Mesodermal cell (in vitro differentiated cells): Measurements from ENCODE around the gene KTN1.

Experiments used
- H3K27ac ChIP-seq: 2 replicates; pipeline ENCODE4 v1.7.0; 2013; ENCODE audit warnings: mild to moderate bottlenecking, low read depth, low read length, moderate library complexity; ENCODE audit not compliant: severe bottlenecking
- H3K36me3 ChIP-seq: 2 replicates; pipeline ENCODE4 v1.7.1; 2013; ENCODE audit warnings: mild to moderate bottlenecking, low read length, moderate library complexity; ENCODE audit not compliant: control insufficient read depth, insufficient read depth
- H3K4me1 ChIP-seq: one replicate; pipeline ENCODE4 v1.7.1; 2013; ENCODE audit warnings: mild to moderate bottlenecking, low read length; ENCODE audit not compliant: insufficient read depth, control insufficient read depth, poor library complexity, severe bottlenecking
- H3K4me3 ChIP-seq: 2 replicates; pipeline ENCODE4 v1.7.0; 2013; ENCODE audit warnings: low read length, control low read depth, mild to moderate bottlenecking; ENCODE audit not compliant: insufficient read depth, poor library complexity, severe bottlenecking; ENCODE audit errors: extremely low read depth
- H3K9me3 ChIP-seq: 2 replicates; pipeline ENCODE4 v1.7.1; 2013; ENCODE audit warnings: mild to moderate bottlenecking, low read length, moderate library complexity; ENCODE audit not compliant: control insufficient read depth
- WGBS, 2 experiments: methylation state at CpG; one replicate each; pipeline ENCODE4 v1.1.5; 2013; ENCODE audit warnings: missing lambda C conversion rate in 2 of 2; ENCODE audit not compliant: insufficient coverage in 2 of 2; 5-methylcytosine and 5-hydroxymethylcytosine counted together

KTN1 gene

GRCh38 chr14:55641290-55641689 is 61.3 kb downstream of the KTN1 start:
- no peaks in the 10 kb centered on the region for H3K9me3 ChIP-seq
- no peaks in the 10 kb centered on the region for H3K4me1 ChIP-seq
- no peak overlapping the region for H3K27ac ChIP-seq
- peaks cover 52% of the 10 kb centered on the region for H3K36me3 ChIP-seq
- no peak overlapping the region for H3K4me3 ChIP-seq

- peaks cover 47% of the 10 kb centered on the region for H3K36me3 ChIP-seq
- no peaks in the 10 kb centered on the region for H3K4me1 ChIP-seq
- H3K9me3 ChIP-seq = no peaks in the 10 kb centered on the region
- H3K27ac ChIP-seq = no peak overlapping the region
- H3K4me3 ChIP-seq = no peak overlapping the region
Observed at GRCh38 chr14:55641954-55642353, 61.9 kb downstream of the KTN1 start.

GRCh38 chr14:55645145-55645544 is 65.1 kb downstream of the KTN1 start:
- no peak overlapping the region for H3K4me3 ChIP-seq
- H3K9me3 ChIP-seq = no peaks in the 10 kb centered on the region
- peaks cover 51% of the 10 kb centered on the region for H3K36me3 ChIP-seq
- no peak overlapping the region for H3K27ac ChIP-seq
- no peaks in the 10 kb centered on the region for H3K4me1 ChIP-seq
- WGBS, 2 experiments = 81 to 85% methylated on average over 1 of the region's 1 CpG

DNA sequence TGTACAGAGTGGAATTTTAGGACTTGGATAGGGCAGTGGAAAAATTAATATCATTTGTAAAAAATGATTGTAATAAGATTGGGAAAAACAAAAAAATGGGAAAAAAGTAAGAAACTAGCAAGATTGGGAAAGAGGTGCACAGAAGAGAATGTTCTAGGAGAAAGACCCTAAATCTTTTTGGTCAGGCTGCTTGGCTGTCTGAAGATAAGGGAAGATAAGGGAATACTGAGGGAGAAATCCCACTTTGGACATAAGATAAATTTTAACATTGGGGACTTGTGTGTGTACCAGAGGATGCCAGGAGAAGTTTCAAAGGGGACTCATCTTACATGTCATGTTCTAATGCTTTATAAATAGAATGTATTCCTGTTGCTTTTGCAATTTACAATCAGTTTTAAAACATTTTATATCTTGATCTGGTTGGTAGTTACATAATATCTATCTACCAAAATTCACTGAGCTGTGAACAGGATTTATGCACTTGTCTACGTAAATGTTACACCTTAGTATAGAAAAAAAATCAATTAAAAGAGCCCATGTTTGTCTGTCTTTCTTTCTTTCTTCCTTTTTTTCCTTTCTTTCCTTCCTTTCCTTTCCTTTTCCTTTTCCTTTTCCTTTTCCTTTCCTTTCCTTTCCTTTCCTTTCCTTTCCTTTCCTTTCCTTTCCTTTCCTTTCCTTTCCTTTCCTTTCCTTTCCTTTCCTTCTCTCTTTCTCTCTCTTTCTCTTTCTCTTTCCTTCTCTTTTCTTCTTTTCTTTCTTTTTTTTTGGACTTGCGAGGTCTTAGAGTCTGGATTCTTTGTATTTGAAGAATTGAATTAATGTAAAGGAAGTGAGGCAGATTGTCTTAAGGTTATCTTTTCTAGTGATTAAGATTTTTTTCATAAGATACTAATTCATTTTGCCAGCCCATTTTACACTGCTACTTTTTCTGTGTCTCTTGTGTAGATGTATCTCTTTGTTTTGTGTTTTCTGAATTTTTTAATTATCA is 66.1 kb downstream of the KTN1 start:
- Histone ChIP-seq H3K36me3 (peaks cover 56% of the 10 kb centered on the region), H3K4me3 (no peak overlapping the region), H3K9me3 (no peaks in the 10 kb centered on the region), H3K4me1 (no peaks in the 10 kb centered on the region), H3K27ac (no peak overlapping the region)
- WGBS, 2 experiments = 100% methylated on average over 1 of the region's 2 CpGs

DNA sequence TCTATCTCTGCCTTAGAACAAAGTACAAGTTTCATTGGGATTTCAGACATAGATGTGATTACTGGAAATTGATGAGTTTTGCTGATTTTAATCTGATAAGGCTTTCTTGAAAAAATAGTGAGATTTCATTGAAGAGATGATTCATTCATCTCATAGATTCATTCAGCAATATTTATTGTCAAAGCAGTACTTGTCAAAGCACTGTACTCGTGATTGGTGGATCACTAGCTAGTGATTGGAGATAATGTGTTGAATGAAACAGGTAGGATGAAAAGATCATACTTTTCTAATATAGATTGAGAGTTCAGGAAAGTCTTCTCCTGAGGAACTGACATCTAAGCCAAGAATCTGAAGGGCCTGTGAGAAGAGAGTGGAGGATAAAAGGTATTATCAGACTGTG is 71.0 kb downstream of the KTN1 start:
- Histone ChIP-seq H3K36me3 (peaks cover 47% of the 10 kb centered on the region), H3K4me3 (no peak overlapping the region), H3K4me1 (no peaks in the 10 kb centered on the region), H3K27ac (no peak overlapping the region), H3K9me3 (no peaks in the 10 kb centered on the region)
- WGBS, 2 experiments = no CpG with 5 or more reads among the region's 1 CpG

DNA sequence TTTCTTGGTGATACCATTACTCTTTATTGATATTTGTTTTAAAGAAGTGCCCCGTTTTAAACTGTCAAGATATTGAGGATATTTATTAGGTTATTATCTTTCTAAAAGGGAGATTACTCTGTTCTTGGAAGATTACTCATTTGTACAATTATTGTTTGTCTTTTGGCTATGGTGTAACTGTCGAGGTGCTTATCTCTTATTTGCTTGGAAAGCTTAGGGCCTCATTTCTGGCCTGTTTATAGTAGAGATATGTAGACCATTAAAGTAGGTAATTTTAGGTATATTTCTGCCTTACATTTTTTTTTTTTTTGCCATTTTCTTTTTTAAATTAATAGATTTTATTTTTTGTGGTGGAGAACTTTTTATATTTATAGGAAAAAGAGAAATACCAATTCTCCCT is 74.2 kb downstream of the KTN1 start:
- H3K36me3 ChIP-seq = peaks cover 48% of the 10 kb centered on the region
- no peaks in the 10 kb centered on the region for H3K9me3 ChIP-seq
- 100% methylated on average over 1 of the region's 2 CpGs; no CpG with 5 or more reads in 1 of the 2 experiments for WGBS, 2 experiments
- no peak overlapping the region for H3K27ac ChIP-seq
- H3K4me1 ChIP-seq = no peaks in the 10 kb centered on the region
- H3K4me3 ChIP-seq = no peak overlapping the region

- H3K27ac ChIP-seq = no peak overlapping the region
- no peaks in the 10 kb centered on the region for H3K9me3 ChIP-seq
- H3K36me3 ChIP-seq = peaks cover 45% of the 10 kb centered on the region
- H3K4me3 ChIP-seq = no peak overlapping the region
- no peaks in the 10 kb centered on the region for H3K4me1 ChIP-seq
Observed at GRCh38 chr14:55661029-55661428, 81.0 kb downstream of the KTN1 start.

DNA sequence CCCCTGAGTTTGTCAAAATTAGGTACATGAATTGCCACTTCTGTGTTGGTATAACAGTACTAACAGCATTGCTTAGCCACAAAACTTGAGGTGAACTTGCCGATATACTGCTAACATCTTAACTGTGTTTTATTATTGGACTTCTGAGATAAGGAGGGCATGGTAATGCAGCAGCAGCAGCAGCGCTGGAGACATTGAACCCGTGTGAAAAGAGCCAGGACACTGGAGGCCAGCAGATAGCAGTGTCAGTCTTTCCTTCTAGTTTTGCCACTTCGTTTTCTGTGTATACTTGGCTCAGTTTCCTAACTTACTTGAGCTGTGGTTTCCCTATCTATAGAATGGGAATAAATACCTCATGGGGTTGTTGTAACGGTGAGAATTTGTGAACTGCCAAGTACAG is 82.7 kb downstream of the KTN1 start:
- 94 to 96% methylated on average over 3 to 4 of the region's 5 CpGs for WGBS, 2 experiments
- Histone ChIP-seq H3K4me3 (no peak overlapping the region), H3K9me3 (no peaks in the 10 kb centered on the region), H3K27ac (no peak overlapping the region), H3K36me3 (peaks cover 40% of the 10 kb centered on the region), H3K4me1 (no peaks in the 10 kb centered on the region)

DNA sequence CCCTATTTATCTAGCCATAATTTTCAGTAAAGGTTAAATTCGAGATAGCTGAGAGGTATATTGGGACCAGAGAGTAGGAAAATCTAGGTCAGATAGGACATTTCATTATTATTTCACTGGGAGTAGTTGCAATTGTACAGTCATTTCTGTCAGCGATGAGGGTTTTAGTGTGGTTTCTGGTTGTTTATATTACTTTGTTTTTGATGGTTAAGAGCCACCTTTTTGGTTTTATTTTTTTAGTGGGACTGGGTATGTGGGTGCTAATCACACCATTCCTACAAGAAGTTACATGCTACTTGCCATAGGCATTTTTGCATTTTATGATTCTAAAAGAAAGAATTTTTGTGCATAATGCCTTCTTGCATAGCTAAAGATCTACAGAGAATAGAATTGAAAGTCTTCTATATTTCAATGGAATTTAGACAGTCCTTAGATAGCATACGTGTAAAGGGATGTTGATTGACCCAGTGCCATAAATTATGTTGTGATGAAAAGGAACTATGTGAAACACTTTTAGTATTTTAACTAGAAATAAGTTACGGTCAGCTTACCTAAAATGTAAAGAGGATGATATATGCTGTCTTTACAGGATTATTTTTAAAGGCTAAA is 85.2 kb downstream of the KTN1 start:
- Histone ChIP-seq H3K9me3 (no peaks in the 10 kb centered on the region), H3K27ac (no peak overlapping the region), H3K4me1 (no peaks in the 10 kb centered on the region), H3K4me3 (no peak overlapping the region), H3K36me3 (peaks cover 39% of the 10 kb centered on the region)
- WGBS, 2 experiments = 100% methylated on average over 1 of the region's 4 CpGs; no CpG with 5 or more reads in 1 of the 2 experiments

DNA sequence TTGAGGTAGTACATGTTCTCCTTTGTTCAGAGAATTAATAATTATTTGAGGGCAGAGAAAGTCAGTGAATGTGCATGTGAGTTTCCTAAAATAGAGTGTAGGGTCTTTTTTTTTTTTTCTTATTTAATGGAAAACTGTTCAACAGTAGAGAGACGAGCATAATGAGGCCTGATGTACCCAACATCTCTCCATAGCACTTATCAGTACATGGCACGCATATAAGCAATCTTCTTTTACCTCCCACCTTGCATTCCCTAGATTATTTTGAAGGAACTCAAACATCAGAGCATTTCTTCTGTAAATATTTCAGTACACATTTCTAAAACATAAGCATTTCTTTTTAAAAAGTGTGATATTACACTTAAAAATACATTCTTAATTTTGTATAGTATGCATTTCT is 87.8 kb downstream of the KTN1 start:
- Histone ChIP-seq H3K4me3 (no peak overlapping the region), H3K9me3 (no peaks in the 10 kb centered on the region), H3K27ac (no peak overlapping the region), H3K36me3 (peaks cover 43% of the 10 kb centered on the region), H3K4me1 (no peaks in the 10 kb centered on the region)
- WGBS, 2 experiments = 100% methylated on average over 1 of the region's 2 CpGs

- no peak overlapping the region for H3K4me3 ChIP-seq
Observed at GRCh38 chr14:55671641-55672040, 91.6 kb downstream of the KTN1 start.

More at GRCh38 chr14:55671641-55672040, 91.6 kb downstream of the KTN1 start:
- H3K9me3 ChIP-seq = no peaks in the 10 kb centered on the region
- no peaks in the 10 kb centered on the region for H3K4me1 ChIP-seq
- H3K27ac ChIP-seq = no peak overlapping the region
- peaks cover 48% of the 10 kb centered on the region for H3K36me3 ChIP-seq
- 100% methylated on average over 1 of the region's 2 CpGs; no CpG with 5 or more reads in 1 of the 2 experiments for WGBS, 2 experiments
